RPMI7951 (cell line): ENCODE results near the gene GIPR. TPM values are rescaled to one million over a fixed set of nuclear protein-coding genes. Genes with fewer than 3 reads are reported as not detected.
"Not testable (repeated sequence)": the region's sequence is repeated elsewhere in the genome, so short reads cannot be mapped to it uniquely, and the experiment has no call there.

Experiments used
- DNase-seq: peaks from one replicate; pipeline ENCODE4 v3.0.0-alpha.2; 2012; ENCODE audit warnings: low read depth
- total RNA-seq: library from RNA; depleted of rRNA; stranded (reverse); fragments of >200 nt; shearing (Covaris generic); gene quantifications from 2 replicates; pipeline ENCODE4 v1.2.3, GENCODE V29; 2014; rRNA removed

Gene GIPR
- total RNA-seq, result not detected in 2 replicates

- peak; percentile 54 for DNase-seq
These were observed at the start of gene GIPR for GRCh38 chr19:45667620-45668341. Gene GIPR, plus strand, starts transcription at chr19:45668221. Its CDS starts 1,300 bp downstream, at chr19:45669521.

- DNase-seq, result no peak
These were observed 46.6 kb upstream of the GIPR start for GRCh38 chr19:45621389-45621788.

GRCh38 chr19:45621976-45622503 is 46.0 kb upstream of the GIPR start:
- no peak for DNase-seq

GRCh38 chr19:45623984-45624383 is 44.0 kb upstream of the GIPR start:
- no peak for DNase-seq

GRCh38 chr19:45628219-45628618 is 39.8 kb upstream of the GIPR start:
- DNase-seq, result not testable (repeated sequence)

- DNase-seq, result no peak
These were observed 38.3 kb upstream of the GIPR start for GRCh38 chr19:45629704-45630103.

GRCh38 chr19:45630463-45630862 is 37.6 kb upstream of the GIPR start:
- DNase-seq, result peak; percentile 91

GRCh38 chr19:45632468-45633196 is 35.4 kb upstream of the GIPR start:
- DNase-seq, result peak; percentile 88

- no peak for DNase-seq
These were observed 31.7 kb upstream of the GIPR start for GRCh38 chr19:45636275-45636674.

- DNase-seq, result no peak
These were observed 31.1 kb upstream of the GIPR start for GRCh38 chr19:45636902-45637301.

- peak; percentile 56 for DNase-seq
These were observed 29.9 kb upstream of the GIPR start for GRCh38 chr19:45637890-45638667.

GRCh38 chr19:45638930-45639729 is 28.9 kb upstream of the GIPR start, which contains the start of gene EML2:
Gene EML2, minus strand, starts transcription at chr19:45639397. Its CDS starts 21 bp downstream, at chr19:45639376.
- DNase-seq, result peak; percentile 47

- no peak for DNase-seq
These were observed 27.2 kb upstream of the GIPR start for GRCh38 chr19:45640849-45641273.

GRCh38 chr19:45641274-45642105 is 26.5 kb upstream of the GIPR start:
- DNase-seq, result peak; percentile 95

- peak; percentile 77 for DNase-seq
These were observed 24.7 kb upstream of the GIPR start for GRCh38 chr19:45643024-45643926.

GRCh38 chr19:45643927-45644771 is 23.9 kb upstream of the GIPR start:
- DNase-seq, result no peak

- no peak for DNase-seq
These were observed 22.9 kb upstream of the GIPR start for GRCh38 chr19:45645068-45645630.
